ENCODE measurements around the gene MAEL.

The MAEL gene

DNA sequence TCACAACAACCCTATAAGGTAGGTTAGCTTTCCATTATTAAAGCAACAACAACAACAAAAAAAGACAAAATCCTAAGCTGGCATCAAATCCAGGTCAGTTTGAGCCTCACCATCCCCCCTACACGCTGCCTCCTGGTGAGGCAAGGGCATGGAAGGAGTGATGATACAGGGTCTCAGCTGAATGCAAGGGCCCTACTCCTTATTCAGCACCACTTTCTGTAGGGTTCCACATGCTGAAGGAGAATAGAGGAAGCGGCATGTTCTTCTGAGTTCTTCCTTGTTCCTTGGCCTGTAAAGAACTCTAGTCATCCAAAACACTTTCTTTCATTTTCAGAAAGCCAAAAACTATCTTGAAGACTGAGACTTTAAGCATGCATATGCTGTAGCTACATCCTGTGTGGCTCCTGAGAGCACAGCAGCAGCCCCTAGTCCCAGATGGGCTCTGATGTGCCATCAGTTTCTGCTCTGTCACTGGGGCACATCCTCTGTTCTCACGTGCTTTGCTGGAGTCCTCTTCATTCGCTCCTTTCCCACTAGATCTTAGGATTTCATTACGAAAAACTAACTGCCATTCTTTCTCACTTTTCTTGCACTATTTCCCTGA, 19.9 kb upstream of the MAEL start:
- DNase-seq (ENCODE audit: extremely low read depth, low read depth) = no peak
- TF ChIP-seq, protein P1, sequence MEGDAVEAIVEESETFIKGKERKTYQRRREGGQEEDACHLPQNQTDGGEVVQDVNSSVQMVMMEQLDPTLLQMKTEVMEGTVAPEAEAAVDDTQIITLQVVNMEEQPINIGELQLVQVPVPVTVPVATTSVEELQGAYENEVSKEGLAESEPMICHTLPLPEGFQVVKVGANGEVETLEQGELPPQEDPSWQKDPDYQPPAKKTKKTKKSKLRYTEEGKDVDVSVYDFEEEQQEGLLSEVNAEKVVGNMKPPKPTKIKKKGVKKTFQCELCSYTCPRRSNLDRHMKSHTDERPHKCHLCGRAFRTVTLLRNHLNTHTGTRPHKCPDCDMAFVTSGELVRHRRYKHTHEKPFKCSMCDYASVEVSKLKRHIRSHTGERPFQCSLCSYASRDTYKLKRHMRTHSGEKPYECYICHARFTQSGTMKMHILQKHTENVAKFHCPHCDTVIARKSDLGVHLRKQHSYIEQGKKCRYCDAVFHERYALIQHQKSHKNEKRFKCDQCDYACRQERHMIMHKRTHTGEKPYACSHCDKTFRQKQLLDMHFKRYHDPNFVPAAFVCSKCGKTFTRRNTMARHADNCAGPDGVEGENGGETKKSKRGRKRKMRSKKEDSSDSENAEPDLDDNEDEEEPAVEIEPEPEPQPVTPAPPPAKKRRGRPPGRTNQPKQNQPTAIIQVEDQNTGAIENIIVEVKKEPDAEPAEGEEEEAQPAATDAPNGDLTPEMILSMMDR (IDR thresholded peaks at IDR 0.05; ENCODE audit: low read depth, low read length) = no peak

DNA sequence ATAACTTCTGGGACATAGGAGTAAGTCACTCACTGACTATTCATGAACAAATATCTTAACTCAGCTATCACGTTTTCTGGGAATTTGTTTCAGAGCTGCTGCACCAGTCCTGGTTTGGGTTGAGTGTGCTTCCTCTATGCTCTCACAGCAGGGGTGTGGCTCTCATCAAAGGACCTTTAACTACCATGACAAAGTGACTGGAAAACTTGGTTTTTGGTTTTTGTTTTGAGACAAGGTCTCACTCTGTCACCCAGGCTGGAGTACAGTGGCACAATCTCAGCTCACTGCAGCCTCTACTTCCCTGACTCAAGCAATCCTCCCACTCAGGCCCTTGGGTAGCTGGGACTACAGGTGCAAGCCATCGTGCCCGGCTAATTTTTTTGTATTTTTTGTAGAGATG, 17.8 kb upstream of the MAEL start:
- TF ChIP-seq, protein P1 (IDR thresholded peaks at IDR 0.05; ENCODE audit: low read depth, low read length) = no peak

DNA sequence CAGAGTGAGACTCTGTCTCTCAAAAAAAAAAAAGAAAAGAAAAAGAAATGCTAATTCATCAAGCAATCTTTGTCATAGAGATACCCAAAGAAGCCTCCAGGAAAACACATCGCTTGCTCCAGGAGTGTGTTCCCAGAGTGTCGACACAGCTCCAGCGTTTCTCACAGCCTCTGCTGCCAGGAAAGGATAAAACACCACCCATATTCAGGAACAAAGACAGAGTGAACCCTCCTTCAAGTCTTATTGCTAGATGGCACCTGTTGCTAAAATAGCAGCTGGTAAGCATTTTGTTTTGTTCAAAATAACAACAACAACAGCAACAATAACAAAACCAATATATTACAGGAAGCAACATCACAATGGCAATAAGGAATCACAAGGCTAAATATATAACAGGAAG, 16.9 kb upstream of the MAEL start:
- no peak for DNase-seq (ENCODE audit: extremely low read depth, low read depth)
- TF ChIP-seq, protein P1 (IDR thresholded peaks at IDR 0.05; ENCODE audit: low read depth, low read length) = no peak

More for the DNA sequence above, 17.8 kb upstream of the MAEL start:
- DNase-seq (ENCODE audit: extremely low read depth, low read depth) = no peak

DNA sequence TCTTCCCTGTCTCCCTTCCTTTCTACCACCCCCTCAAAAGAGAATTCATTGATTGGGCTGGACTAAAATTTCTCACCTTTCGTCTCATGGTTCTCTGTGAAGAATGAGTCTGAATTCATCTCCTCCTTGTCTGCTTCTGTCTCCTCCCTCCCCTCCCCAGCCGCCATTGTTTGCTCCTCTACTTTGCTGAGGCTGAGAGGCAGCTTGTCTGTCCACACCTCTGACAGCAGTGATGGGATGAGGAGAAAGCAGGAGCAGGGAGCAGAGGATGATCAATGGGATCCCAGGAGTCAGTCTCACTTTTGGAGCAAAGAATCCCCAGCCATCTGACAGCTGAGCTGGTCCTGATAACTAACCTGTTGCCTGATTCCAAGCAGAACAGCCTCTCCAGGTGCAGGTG, 16.3 kb upstream of the MAEL start:
- no peak for DNase-seq (ENCODE audit: extremely low read depth, low read depth)
- TF ChIP-seq, protein P1 (IDR thresholded peaks at IDR 0.05; ENCODE audit: low read depth, low read length) = no peak

DNA sequence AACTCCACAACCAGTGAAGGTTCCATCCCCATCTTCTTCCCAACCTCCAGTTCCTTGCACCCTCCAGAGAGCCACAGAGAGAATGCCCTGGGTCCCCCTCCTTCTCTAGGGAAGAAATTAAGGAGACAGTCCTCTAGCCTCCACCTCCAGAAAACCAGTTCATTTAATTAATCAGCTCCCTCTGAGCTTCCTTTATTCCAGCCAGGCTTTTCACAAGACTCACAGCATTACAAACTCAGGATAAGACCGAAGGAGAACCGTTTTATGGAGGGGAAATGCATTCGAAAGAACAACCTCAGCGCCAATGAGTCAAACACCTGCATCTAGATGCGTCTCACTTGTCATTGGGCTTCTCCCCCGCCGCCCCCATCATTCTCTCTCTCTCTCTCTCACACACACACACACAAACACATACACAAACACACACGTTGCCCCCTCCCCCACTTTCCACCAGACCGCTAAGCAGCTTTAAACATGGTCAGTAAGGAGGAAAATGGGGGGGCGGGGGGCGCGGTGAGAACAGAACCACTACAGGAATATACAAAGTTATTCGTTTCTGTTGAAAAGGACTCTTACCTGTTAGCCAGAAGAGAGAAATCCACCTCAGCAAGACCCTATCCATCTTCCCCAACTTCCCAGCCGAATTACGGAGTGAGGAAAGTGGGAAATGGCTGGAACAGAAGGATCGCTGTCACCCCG, 14.3 kb upstream of the MAEL start:
- DNase-seq (ENCODE audit: extremely low read depth, low read depth) = no peak
- TF ChIP-seq, protein P1 (IDR thresholded peaks at IDR 0.05; ENCODE audit: low read depth, low read length) = no peak

DNA sequence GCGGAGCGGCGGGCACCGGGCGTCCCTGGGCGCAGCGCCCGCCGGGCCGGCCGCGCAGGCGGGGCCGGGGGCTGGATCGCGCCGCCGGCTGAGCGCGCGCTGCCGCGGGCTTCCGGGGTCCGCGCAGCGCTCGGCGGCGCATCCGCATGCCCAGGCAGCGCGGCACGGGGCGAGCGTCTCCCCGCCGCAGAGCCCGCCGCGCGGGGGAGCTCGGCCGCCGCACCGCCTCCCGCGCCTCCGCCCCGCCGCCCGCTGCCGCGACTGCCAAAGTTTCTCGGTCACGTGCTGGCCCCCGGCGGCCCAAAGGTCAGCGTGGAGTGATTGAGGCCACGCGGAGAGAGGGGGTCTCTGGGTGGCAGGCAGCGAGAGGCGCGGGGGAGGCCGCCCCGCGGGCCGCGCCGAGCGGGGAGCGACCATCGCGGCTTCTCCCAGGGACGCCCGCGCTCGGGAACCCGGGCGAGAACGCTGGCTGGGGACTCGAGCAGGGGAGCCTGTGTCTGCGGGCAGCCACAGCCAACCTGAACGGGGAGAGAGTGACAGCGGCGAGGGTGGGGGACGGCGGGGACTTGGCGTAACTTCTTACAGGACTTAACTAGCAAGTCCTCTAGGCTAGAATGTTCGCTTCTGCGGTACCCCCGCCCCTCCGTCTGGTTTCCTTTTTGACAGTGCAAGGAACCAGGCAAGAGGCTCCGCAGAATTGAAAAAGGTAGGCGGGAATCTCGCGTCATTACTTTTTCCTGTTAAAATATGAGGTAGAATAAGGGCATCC, 13.5 kb upstream of the MAEL start, which contains the start of gene ILDR2:
Gene ILDR2, minus strand, starts transcription at position 180 of the 769 bp plus-strand sequence. CDS start 272 bp downstream, outside the sequence.
- no peak for DNase-seq (ENCODE audit: extremely low read depth, low read depth)

More for the DNA sequence above, 13.5 kb upstream of the MAEL start, which contains the start of gene ILDR2:
- TF ChIP-seq, protein P1 (IDR thresholded peaks at IDR 0.05; ENCODE audit: low read depth, low read length) = no peak; the same call in 1 of the 2 replicates

Measured in AG09319 (cell line).